ENCODE results near the gene RAB20. TPM values are rescaled to one million over a fixed set of nuclear protein-coding genes. Genes with fewer than 3 reads are reported as not detected.

Gene RAB20
- total RNA-seq, 2 experiments from 2014 or later = 8.8 to 9.9 TPM

DNA sequence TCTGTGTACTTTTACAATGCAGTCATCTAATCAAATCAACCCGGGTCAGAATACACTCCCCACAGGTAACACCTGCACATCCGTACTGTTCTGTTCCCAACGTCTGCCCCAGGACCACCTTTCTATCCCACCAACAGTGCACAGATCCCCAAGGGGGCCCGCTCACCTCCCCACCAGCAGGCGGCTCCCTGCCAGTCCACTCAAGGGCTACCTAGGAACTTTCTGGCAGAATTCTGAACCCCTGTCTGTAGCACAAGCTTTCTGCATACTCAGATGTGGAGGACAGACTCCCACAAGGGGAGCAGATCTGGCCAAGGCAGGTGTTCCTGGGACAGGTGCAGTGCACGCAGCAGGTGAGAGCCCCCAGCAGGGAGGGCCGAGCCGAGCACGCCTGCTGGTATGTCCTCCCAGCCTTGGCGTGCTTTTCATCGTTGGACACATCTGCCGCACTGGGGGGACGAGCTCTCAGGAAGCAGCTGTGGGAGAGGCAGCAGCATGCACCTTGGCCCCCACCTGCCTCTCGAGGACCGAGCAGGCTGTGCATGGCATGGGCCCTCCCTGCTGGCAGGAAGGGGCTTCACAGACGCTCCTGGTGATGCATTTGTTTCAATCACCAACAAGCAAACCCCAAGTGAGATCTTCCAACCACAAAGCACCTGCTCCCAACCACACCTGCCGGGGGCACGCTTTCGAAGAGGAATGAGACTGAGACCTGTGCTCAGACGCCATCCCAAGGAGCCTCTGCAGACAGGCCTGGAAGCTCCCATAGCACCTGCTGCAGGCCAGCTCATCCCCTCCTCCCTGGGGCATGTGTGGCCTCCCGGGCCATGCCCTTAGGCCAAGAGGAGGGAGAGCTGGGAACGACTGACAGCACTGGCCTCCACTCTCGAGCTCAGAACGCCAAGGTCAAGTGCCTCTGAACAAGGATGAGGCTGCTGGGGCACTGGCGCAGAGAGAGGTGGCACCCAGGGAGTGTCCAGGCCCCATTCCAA lies 35.9 kb downstream of the RAB20 start:
- peaks cover 30% of the 10 kb centered on the region for H3K4me1 Mint-ChIP-seq
- H3K27ac Mint-ChIP-seq = no peak overlapping the region
- ATAC-seq (ENCODE audit: low read depth) (peak; percentile 70), DNase-seq (peak; percentile 43)
- H3K27me3 Mint-ChIP-seq = no peaks in the 10 kb centered on the region
- peak overlapping the region; percentile 39 for H3K4me3 Mint-ChIP-seq
- H3K9me3 Mint-ChIP-seq = no peaks in the 10 kb centered on the region
- POLR2A ChIA-PET = interaction anchor here (0.9 kb wide), 1 partner anchor 11 kb away, joined by 3 read pairs; no protein-coding TSS in a partner anchor
- H3K36me3 Mint-ChIP-seq = peaks cover 5% of the 10 kb centered on the region

DNA sequence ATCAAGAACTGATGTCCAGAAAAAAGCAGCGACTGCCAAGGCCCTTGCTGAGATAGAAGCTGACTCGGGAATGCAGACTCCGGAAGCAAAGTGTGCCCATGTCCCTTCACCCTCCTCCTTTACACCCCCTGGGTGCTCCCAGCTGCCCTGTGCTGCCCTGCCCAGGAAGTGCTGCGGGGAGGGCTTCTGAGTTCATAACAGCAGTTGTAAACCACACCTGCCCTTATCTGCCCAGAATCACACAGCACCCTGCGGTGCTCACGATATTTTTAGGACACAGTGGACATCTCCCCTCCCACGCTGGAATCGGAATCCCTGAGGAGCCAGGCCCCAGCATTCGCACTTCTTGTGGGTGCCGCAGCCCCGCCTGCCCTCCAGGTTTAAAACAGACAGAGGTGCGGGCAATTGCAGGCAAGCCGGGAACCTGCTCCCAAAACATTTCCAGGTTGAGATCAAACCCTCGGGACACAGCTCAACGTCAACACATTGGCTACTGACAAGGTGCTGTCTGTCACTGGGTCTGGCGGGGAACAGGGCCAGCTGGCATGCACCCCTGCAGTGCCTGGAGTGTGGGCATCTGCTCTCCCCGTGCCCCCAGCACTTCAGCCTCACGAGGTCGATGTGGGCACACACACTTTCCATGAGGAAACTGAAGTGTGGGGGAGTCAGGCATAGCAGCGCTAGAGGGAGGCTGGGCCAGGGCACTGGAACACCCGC lies 36.8 kb downstream of the RAB20 start:
- POLR2A ChIA-PET = interaction anchor here (0.9 kb wide), 1 partner anchor 10 kb away, joined by 3 read pairs; no protein-coding TSS in a partner anchor
- Mint-ChIP-seq H3K27me3 (no peaks in the 10 kb centered on the region), H3K9me3 (no peaks in the 10 kb centered on the region), H3K4me1 (peaks cover 34% of the 10 kb centered on the region), H3K4me3 (peak overlapping the region; percentile 16), H3K27ac (no peak overlapping the region), H3K36me3 (peaks cover 5% of the 10 kb centered on the region)
- DNase-seq (no peak), ATAC-seq (ENCODE audit: low read depth) (peak; percentile 46)

DNA sequence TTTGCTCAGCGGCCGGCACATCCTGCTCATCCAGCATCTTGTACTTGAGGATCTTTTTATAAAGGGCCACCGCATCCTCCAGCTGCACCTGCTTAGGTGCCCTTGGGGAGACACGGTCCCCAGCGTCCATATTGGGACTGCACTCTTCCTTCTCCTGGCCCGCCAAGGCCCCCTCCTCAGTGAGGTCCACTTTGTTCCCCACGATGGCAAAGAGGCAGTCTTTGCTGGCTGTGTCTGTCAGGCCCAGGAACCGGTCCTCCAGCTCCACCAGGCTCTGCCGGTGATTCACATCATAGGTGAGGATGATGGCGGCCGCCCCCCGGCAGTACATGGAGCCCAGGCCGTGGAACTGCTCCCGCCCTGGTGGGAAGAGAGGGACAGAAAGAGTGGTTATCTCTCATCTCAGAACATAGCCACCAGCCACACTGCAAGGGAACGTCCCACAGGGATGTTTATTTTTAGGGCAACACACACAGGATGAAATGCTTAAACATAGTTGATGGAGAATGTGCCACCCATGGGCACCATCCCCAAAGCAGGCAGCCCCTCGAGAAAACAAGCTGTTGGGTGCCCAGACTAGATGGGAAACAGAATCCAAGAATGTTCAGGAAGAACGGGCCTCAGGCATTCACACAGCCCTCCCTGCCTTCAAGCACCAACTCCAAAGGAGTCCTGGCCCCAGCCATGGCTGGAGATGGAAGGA lies 37.5 kb downstream of the RAB20 start:
- no peak for DNase-seq
- Mint-ChIP-seq H3K9me3 (no peaks in the 10 kb centered on the region), H3K27me3 (no peaks in the 10 kb centered on the region), H3K36me3 (peaks cover 2% of the 10 kb centered on the region), H3K4me1 (peaks cover 34% of the 10 kb centered on the region), H3K4me3 (no peak overlapping the region), H3K27ac (no peak overlapping the region)
- POLR2A ChIA-PET = no interaction called here
- ATAC-seq (ENCODE audit: low read depth) = no peak

DNA sequence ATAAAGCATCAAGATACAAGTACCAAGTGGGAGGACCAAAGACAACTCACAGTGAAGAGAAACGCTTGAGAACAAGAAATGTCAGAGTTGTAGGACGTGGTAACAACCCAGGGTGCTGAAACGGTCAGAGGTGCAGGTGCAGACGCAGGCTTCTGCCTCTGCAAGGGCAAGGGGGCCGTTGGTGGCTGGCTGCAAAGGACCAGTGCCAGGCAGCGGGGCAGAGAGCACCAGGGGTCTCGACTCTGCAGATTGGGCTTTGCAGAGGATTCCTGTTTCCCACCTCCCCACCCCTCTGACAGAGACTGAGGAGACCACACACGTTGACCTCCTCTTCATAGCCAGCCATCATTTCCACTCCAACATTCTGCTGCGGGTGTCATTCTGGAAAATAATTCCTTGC lies 38.3 kb downstream of the RAB20 start:
- H3K27me3 Mint-ChIP-seq = no peaks in the 10 kb centered on the region
- no peaks in the 10 kb centered on the region for H3K36me3 Mint-ChIP-seq
- no peak overlapping the region for H3K4me3 Mint-ChIP-seq
- no peak overlapping the region for H3K27ac Mint-ChIP-seq
- DNase-seq (no peak), ATAC-seq (ENCODE audit: low read depth) (no peak)
- H3K9me3 Mint-ChIP-seq = no peaks in the 10 kb centered on the region
- POLR2A ChIA-PET = no interaction called here
- H3K4me1 Mint-ChIP-seq = peaks cover 34% of the 10 kb centered on the region

DNA sequence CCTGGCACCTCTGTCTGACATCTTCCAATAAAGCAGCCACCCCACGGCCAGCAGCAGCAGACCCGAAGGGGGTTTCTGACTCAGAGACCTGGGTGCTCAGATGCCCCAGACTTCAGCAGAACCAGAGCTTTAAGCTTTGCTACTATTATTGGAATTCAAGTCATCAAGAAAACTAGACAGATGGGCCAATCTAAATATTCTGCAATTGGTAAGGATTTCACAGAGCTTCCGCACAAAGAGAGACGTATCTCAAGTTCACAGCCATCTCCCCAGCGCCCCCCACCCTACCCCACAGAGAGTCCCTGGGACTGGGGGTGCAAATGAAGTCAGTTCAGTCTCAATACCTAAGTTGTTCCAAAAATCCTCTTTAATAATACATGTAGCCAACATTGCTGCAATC lies 38.8 kb downstream of the RAB20 start:
- DNase-seq (no peak), ATAC-seq (ENCODE audit: low read depth) (no peak)
- no peaks in the 10 kb centered on the region for H3K27me3 Mint-ChIP-seq
- no peaks in the 10 kb centered on the region for H3K36me3 Mint-ChIP-seq
- H3K4me3 Mint-ChIP-seq = no peak overlapping the region
- H3K4me1 Mint-ChIP-seq = peaks cover 34% of the 10 kb centered on the region
- no peak overlapping the region for H3K27ac Mint-ChIP-seq
- H3K9me3 Mint-ChIP-seq = no peaks in the 10 kb centered on the region
- POLR2A ChIA-PET = no interaction called here

DNA sequence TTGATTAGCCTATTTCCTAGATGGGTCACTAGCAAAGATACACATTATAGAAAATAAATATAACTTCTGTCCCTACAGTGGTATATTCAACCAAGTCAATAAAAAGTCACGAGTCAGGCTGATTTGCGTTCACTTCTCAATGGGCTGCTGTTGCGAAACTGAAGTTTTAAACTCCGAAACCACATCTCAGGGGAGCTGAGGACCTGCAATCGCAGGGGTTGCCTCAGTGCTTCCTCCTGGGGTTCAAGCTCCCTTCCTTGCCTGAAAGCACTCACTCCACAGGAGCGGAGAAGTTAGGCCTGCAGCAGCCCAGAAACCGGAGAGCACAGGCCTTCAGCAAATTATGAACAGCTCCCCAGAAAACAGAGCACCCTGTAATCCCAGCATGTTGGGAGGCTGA lies 39.6 kb downstream of the RAB20 start:
- Mint-ChIP-seq H3K9me3 (no peaks in the 10 kb centered on the region), H3K27ac (no peak overlapping the region), H3K36me3 (no peaks in the 10 kb centered on the region), H3K4me3 (no peak overlapping the region), H3K4me1 (peaks cover 32% of the 10 kb centered on the region), H3K27me3 (no peaks in the 10 kb centered on the region)
- POLR2A ChIA-PET = no interaction called here
- DNase-seq (no peak), ATAC-seq (ENCODE audit: low read depth) (no peak)

DNA sequence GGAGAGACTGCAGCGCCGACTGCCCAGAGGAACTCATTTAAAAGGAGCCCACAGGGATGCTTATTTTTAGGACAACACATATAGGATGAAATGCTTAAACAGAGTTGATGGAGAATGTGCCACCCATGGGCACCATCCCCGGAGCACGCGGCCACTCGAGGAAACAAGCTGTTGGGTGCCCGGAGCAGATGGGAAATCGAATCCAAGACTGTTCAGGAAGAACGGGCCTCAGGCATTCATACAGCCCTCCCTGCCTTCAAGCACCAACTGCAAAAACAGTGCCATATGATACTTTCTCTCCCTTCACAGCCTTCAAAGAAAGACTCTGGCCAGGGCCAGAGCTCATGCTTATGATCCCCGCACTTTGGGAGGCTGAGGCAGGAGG lies 40.2 kb downstream of the RAB20 start:
- no peaks in the 10 kb centered on the region for H3K36me3 Mint-ChIP-seq
- no peak for DNase-seq
- no peaks in the 10 kb centered on the region for H3K9me3 Mint-ChIP-seq
- no peak overlapping the region for H3K4me3 Mint-ChIP-seq
- POLR2A ChIA-PET = no interaction called here
- no peak for ATAC-seq (ENCODE audit: low read depth)
- no peak overlapping the region for H3K27ac Mint-ChIP-seq
- H3K27me3 Mint-ChIP-seq = no peaks in the 10 kb centered on the region
- H3K4me1 Mint-ChIP-seq = peaks cover 31% of the 10 kb centered on the region

DNA sequence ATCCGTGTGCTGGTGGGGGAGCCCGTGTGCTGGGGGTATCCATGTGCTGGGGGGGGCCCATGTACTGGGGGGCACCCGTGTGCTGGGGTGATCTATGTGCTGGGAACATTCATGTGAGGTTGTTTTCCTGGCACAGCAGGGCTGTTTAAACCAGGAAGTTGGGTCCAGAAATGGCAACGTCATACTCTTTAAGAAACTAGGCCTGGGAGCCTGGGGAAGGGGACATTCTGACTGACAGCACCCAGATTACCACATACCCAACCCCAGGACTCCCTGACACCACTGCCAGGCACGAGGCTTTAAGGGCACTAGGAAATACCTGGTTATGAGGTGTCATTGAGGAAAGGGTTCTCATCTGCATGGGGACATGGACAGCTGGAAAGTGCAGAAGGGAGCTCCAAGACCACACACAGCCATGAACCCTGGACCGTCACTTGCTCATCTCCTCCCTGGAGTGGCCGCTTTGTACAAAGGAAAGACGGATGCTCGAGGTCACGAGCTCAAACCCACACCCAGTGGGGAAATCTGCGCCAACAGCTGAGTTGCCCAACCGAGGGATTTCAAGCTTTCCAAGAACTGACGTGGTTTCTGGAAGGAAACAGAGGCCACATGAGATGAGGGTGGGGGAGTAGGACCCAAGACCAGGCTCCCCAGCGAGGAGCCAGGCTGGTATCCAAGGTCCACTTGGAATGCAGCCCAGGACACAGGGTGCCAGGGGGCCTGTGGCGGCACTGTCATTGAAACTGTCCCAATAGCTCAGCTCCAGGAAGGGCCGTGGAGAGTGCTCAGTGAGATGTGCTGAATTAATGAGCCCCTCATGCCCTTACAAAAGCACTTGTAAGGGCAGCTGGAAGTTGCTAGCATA lies 40.9 kb downstream of the RAB20 start:
- Mint-ChIP-seq H3K27me3 (no peaks in the 10 kb centered on the region), H3K36me3 (no peaks in the 10 kb centered on the region), H3K4me3 (no peak overlapping the region), H3K27ac (no peak overlapping the region), H3K9me3 (no peaks in the 10 kb centered on the region), H3K4me1 (peaks cover 26% of the 10 kb centered on the region)
- DNase-seq = no peak
- ATAC-seq (ENCODE audit: low read depth) = no peak
- POLR2A ChIA-PET = no interaction called here

DNA sequence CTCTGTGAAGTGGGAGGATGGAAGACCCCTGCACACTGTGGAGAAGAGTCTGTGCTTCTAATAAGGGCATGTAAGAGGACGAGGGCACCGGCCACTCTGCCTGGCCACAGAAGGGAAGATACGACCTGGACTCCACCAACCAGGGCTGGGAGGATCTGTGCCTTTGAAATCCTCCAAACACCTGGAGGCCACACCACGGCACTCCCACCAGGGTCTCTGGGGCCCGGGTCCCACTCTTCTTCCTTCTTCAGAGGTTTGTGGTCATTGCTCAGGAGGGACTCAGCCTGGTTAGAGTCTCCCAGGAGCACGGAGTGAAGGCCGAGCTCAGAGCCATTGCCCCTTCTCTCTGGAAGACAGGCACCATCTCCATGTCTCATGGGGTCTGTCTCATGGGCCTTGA lies 42.0 kb downstream of the RAB20 start:
- Mint-ChIP-seq H3K4me1 (peaks cover 20% of the 10 kb centered on the region), H3K27me3 (no peaks in the 10 kb centered on the region), H3K27ac (no peak overlapping the region), H3K4me3 (no peak overlapping the region), H3K9me3 (no peaks in the 10 kb centered on the region), H3K36me3 (no peaks in the 10 kb centered on the region)
- POLR2A ChIA-PET = no interaction called here
- DNase-seq (no peak), ATAC-seq (ENCODE audit: low read depth) (no peak)

DNA sequence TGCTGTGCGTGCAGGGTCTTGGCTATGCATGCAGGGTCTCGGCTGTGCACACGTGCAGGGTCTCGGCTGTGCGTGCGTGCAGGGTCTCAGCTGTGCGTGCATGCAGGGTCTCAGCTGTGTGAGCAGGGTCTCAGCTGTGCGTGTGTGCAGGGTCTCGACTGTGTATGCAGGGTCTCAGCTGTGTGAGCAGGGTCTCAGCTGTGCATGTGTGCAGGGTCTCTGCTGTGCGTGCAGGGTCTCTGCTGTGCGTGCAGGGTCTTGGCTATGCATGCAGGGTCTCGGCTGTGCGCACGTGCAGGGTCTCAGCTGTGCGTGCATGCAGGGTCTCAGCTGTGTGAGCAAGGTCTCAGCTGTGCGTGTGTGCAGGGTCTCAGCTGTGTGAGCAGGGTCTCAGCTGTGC lies 42.5 kb downstream of the RAB20 start:
- Mint-ChIP-seq H3K4me3 (no peak overlapping the region), H3K27ac (no peak overlapping the region), H3K9me3 (no peaks in the 10 kb centered on the region), H3K36me3 (no peaks in the 10 kb centered on the region), H3K27me3 (no peaks in the 10 kb centered on the region), H3K4me1 (peaks cover 15% of the 10 kb centered on the region)
- POLR2A ChIA-PET = no interaction called here
- DNase-seq (no peak), ATAC-seq (ENCODE audit: low read depth) (no peak)

DNA sequence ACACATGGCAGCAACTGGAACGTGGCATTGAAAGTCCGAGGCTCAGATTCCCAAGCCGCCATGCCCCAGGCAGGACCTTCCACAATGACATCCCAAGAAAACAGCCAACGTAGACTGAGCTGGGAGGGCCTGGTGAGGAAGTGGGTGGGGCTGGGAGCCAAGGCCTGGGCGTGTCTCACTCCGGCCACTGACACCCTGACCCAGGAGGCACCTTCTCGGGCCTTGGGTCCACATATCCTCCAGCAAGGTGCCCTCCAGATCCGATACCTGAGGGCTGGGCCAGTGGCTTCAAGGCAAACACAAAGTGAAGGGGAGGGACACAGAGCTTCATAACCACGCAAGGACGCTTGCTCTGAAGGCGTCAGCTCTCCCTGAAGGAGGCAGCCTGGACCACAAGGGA lies 43.0 kb downstream of the RAB20 start:
- ATAC-seq (ENCODE audit: low read depth) (no peak), DNase-seq (no peak)
- Mint-ChIP-seq H3K4me1 (peaks cover 15% of the 10 kb centered on the region), H3K27ac (no peak overlapping the region), H3K27me3 (no peaks in the 10 kb centered on the region), H3K4me3 (no peak overlapping the region), H3K9me3 (no peaks in the 10 kb centered on the region), H3K36me3 (no peaks in the 10 kb centered on the region)
- POLR2A ChIA-PET = no interaction called here

DNA sequence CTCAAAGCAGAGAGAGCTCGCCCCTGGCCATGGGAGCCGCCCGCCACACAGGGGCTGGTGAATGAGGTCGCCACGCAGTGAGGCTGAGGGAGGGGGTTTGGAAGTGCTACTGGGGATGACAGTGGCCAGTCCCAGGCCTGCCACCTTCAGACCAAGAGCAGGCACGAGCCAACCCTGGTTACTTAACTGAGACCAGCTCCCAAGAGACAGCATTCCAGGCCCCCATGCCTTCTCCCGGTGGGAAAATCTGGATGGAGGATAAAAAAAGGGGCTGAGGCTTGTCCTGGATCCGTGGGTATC lies 43.3 kb downstream of the RAB20 start:
- Mint-ChIP-seq H3K9me3 (no peaks in the 10 kb centered on the region), H3K27ac (no peak overlapping the region), H3K27me3 (no peaks in the 10 kb centered on the region), H3K36me3 (no peaks in the 10 kb centered on the region), H3K4me1 (peaks cover 15% of the 10 kb centered on the region), H3K4me3 (no peak overlapping the region)
- ATAC-seq (ENCODE audit: low read depth) (no peak), DNase-seq (no peak)
- POLR2A ChIA-PET = no interaction called here

All from activated naive CD8-positive, alpha-beta T cell treated with anti-CD3 and anti-CD28 coated beads, Interleukin-2, amount 10 ng/mL, durations not matched to agents 7 days and 5 days (primary cell).